ENCODE measurements around the gene AGTRAP. TPM values are rescaled to one million over a fixed set of nuclear protein-coding genes. Genes with fewer than 3 reads are reported as not detected.

Gene AGTRAP
- total and polyA plus RNA-seq, 9 donors: 5.9 to 53.2 (median 31.1) TPM

DNA sequence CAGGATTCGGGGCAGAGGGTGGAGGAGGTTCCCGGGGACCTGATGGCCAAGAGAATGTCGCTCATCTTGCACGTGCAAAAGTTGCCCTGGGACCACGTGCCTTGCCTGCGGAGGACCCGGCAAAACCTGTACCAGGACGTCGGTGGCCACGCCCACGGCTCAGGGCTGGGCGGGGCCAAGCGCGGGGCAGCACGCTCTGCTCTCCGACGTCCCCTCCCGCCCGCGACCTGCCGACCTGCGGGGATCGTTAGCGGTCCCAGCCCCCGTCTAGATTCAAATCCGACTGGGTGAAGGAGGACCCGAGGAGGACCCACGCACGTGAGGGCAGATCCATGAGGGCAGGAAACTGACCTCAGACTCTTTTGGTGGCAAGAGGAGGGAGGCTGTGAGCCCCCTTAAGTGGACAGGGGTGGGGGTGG lies 26.1 kb downstream of the AGTRAP start, which contains the start of gene C1orf167:
TSS of gene C1orf167 (plus strand) at position 206 of the 419 bp plus-strand sequence. CDS start 2,208 bp downstream, outside the sequence.
- Histone ChIP-seq H3K4me3 (no peak within 1 kb of the TSS), H3K27me3 (no peaks in the 10 kb centered on the region), H3K36me3 (no peaks in the 10 kb centered on the region), H3K9me3 (no peaks in the 10 kb centered on the region), H3K4me1 (ENCODE audit: insufficient read depth) (no peaks in the 10 kb centered on the region), H3K27ac (no peak within 1 kb of the TSS)
- TF ChIP-seq, protein P1, sequence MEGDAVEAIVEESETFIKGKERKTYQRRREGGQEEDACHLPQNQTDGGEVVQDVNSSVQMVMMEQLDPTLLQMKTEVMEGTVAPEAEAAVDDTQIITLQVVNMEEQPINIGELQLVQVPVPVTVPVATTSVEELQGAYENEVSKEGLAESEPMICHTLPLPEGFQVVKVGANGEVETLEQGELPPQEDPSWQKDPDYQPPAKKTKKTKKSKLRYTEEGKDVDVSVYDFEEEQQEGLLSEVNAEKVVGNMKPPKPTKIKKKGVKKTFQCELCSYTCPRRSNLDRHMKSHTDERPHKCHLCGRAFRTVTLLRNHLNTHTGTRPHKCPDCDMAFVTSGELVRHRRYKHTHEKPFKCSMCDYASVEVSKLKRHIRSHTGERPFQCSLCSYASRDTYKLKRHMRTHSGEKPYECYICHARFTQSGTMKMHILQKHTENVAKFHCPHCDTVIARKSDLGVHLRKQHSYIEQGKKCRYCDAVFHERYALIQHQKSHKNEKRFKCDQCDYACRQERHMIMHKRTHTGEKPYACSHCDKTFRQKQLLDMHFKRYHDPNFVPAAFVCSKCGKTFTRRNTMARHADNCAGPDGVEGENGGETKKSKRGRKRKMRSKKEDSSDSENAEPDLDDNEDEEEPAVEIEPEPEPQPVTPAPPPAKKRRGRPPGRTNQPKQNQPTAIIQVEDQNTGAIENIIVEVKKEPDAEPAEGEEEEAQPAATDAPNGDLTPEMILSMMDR (IDR thresholded peaks at IDR 0.05): no peak
- TF ChIP-seq POLR2A (IDR thresholded peaks at IDR 0.05) (no peak), EP300 (IDR thresholded peaks at IDR 0.05) (no peak)
- intact Hi-C loops (cut with DNase I): no loop called here
- DNase-seq: peak in 1 of 5 donors; percentile 59
- 3 to 4% (median 3%) methylated on average over 29 of the region's 29 CpGs for WGBS, 3 donors

DNA sequence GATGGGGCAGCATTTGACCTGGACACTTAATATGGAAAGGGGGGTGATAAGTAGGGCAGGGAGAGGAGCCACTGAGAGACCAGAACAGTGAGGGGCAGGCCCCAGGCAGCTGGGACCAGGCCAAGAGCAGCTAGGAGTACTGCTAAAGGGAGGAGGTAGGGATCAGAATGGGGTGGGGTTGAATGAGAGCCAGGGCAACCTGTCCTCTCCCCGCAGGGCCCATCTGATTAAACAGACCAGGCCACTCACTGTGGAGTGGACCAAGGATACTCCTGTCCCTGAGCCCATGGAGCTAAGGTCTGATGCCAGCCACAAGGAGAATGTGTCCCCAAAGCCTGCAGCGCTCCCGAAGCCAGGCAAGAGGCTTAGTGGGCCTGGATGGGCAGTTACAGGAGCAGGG lies 28.2 kb downstream of the AGTRAP start:
- Histone ChIP-seq H3K27ac (no peak overlapping the region), H3K27me3 (no peaks in the 10 kb centered on the region), H3K9me3 (no peaks in the 10 kb centered on the region), H3K4me3 (no peak overlapping the region), H3K36me3 (no peaks in the 10 kb centered on the region), H3K4me1 (ENCODE audit: insufficient read depth) (peaks cover 3% of the 10 kb centered on the region)
- WGBS, 3 donors: 79 to 83% (median 79%) methylated on average over 3 of the region's 3 CpGs
- intact Hi-C loops (cut with DNase I): no loop called here
- TF ChIP-seq, protein P1 (IDR thresholded peaks at IDR 0.05): no peak
- TF ChIP-seq POLR2A (IDR thresholded peaks at IDR 0.05) (no peak), EP300 (IDR thresholded peaks at IDR 0.05) (no peak)
- DNase-seq: no peak

DNA sequence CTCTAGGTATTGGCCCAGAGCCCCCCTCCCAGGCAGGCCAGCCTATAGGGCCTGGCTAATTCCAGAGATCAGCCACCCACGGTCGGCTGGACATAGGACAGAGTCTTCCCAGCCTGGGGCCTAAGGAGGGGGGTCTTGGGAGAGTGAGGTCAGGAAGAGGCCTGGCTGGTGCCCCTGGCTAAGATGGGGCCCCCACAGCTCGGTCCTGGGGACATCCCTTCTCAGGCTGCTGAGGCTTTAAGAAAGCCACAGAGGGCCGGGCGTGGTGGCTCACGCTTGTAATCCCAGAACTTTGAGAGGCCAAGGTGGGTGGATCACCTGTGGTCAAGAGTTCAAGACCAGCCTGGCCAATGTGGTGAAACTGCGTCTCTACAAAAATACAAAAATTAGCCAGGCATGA lies 28.6 kb downstream of the AGTRAP start:
- Histone ChIP-seq H3K27me3 (no peaks in the 10 kb centered on the region), H3K27ac (no peak overlapping the region), H3K4me1 (ENCODE audit: insufficient read depth) (peaks cover 3% of the 10 kb centered on the region), H3K4me3 (no peak overlapping the region), H3K9me3 (no peaks in the 10 kb centered on the region), H3K36me3 (no peaks in the 10 kb centered on the region)
- 78 to 81% (median 80%) methylated on average over 7 of the region's 7 CpGs for WGBS, 3 donors
- intact Hi-C loops (cut with DNase I): no loop called here
- TF ChIP-seq POLR2A (IDR thresholded peaks at IDR 0.05): no peak
- TF ChIP-seq, protein P1 (IDR thresholded peaks at IDR 0.05): no peak
- no peak for TF ChIP-seq EP300 (IDR thresholded peaks at IDR 0.05)
- no peak for DNase-seq

DNA sequence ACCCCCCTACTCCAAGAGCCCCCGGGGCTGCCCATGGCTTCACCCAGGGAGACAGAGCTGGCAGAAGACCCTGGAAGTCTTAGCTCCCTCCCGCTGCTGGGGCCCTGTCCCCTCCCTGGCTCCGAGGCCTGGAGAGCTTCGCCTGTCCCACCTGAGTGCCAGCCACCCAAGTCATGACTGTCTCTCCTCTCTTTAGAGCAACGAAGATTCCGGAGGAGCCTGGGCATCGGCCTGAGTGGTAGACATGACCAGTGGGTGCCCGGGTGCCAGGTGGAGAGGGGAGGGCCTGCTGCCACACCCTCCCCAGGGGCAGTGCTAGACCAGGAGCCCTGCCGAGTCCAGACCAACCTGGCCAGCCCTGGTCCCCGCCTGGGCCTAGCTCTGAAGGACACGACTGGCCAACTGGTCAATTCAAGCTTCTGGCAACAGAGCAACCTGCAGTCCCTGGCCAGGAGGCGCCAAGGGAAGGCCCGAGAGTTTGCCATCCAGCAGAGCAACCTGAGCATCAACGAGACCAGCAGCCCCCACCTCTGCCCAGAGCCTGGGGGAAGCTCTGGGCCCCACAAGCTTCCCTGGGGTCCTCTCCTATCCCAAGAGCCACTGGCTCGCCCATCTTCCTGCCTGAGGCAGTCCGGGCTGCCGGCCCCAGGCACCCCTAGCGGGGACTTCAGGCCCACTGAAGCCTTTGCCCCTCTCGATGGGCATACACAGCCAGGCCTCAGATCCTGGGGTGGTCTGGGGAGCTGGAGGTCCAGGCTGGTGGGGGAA lies 29.9 kb downstream of the AGTRAP start:
- intact Hi-C loops (cut with DNase I): no loop called here
- no peaks in the 10 kb centered on the region for H3K36me3 ChIP-seq
- H3K27me3 ChIP-seq: no peaks in the 10 kb centered on the region
- H3K27ac ChIP-seq: no peak overlapping the region
- peaks cover 3% of the 10 kb centered on the region for H3K4me1 ChIP-seq (ENCODE audit: insufficient read depth)
- 87 to 88% (median 87%) methylated on average over 17 to 19 of the region's 19 CpGs for WGBS, 3 donors
- H3K9me3 ChIP-seq: no peaks in the 10 kb centered on the region
- no peak overlapping the region for H3K4me3 ChIP-seq
- DNase-seq: no peak
- TF ChIP-seq EP300 (IDR thresholded peaks at IDR 0.05) (no peak), POLR2A (IDR thresholded peaks at IDR 0.05) (no peak)
- TF ChIP-seq, protein P1 (IDR thresholded peaks at IDR 0.05): no peak

Measured in ovary (tissue), 9 donors.